IPS-18a (cell line): ENCODE data around the gene ADARB2.

Source experiments
- H3K27ac ChIP-seq: one replicate; pipeline ENCODE4 v1.5.1; 2013; ENCODE audit warnings: low read length
- H3K27me3 ChIP-seq: one replicate; pipeline ENCODE4 v1.6.1; 2013; ENCODE audit warnings: mild to moderate bottlenecking, low read length; ENCODE audit not compliant: control insufficient read depth, insufficient read depth
- H3K36me3 ChIP-seq: one replicate; pipeline ENCODE4 v1.6.1; 2013; ENCODE audit warnings: low read depth, low read length; ENCODE audit not compliant: control insufficient read depth
- H3K4me1 ChIP-seq: one replicate; pipeline ENCODE4 v1.6.1; 2013; ENCODE audit warnings: low read depth, low read length; ENCODE audit not compliant: control insufficient read depth
- H3K4me3 ChIP-seq: one replicate; pipeline ENCODE4 v1.5.1; 2013; ENCODE audit warnings: low read length
- H3K9ac ChIP-seq: one replicate; pipeline ENCODE4 v1.6.1; 2013; ENCODE audit warnings: mild to moderate bottlenecking, low read length, moderate library complexity
- H3K9me3 ChIP-seq: one replicate; pipeline ENCODE4 v1.6.1; 2013; ENCODE audit warnings: low read depth, low read length; ENCODE audit not compliant: control insufficient read depth

Gene ADARB2

DNA sequence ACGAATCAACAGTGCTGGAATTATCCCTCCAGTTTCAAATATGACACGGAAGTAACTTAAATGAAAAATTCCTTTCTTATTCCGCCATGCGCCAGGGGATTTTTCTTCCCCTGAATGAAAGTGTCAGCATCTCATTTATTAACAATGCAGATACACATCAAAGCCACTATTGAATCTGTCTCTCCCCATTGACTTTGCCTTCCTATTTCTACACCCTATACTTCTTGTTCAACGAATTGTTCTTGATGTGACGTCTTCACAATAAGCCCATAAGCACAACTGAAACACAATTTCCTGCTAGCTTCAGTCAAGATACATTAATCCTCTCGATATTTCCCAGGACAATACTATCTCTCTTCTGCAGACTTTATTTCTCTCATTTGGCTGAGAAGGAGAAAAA is 253.5 kb downstream of the ADARB2 start:
- Histone ChIP-seq H3K27me3 (peaks cover 7% of the 10 kb centered on the region), H3K9ac (no peak overlapping the region), H3K36me3 (no peaks in the 10 kb centered on the region), H3K4me3 (peak overlapping the region; percentile 2), H3K9me3 (no peaks in the 10 kb centered on the region), H3K4me1 (peaks cover 16% of the 10 kb centered on the region), H3K27ac (no peak overlapping the region)

GRCh38 chr10:1483246-1483645 is 254.1 kb downstream of the ADARB2 start:
- Histone ChIP-seq H3K9ac (no peak overlapping the region), H3K36me3 (no peaks in the 10 kb centered on the region), H3K27ac (no peak overlapping the region), H3K4me1 (peaks cover 16% of the 10 kb centered on the region), H3K9me3 (no peaks in the 10 kb centered on the region), H3K27me3 (peaks cover 7% of the 10 kb centered on the region), H3K4me3 (peak overlapping the region; percentile 2)

DNA sequence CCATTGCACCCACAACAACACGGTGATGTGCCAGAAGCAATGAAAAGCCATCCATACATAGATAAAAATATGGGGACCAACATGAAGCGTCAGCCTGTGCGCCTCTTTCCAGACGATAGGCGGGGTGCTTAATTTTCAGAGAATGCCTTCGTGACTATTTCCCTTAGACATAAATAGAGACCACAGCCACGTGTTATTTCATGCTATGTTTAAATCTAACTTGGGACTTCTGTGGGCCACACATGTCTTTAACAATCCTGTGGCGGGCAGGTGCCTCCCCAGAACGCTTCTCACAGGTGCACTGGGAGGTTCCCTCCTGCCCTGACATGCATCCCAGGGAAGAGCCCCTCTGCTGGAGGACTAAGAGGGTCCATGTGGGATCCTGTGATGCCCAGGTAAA is 259.7 kb downstream of the ADARB2 start:
- H3K4me3 ChIP-seq: no peak overlapping the region
- H3K36me3 ChIP-seq: no peaks in the 10 kb centered on the region
- H3K9me3 ChIP-seq: no peaks in the 10 kb centered on the region
- no peaks in the 10 kb centered on the region for H3K27me3 ChIP-seq
- H3K27ac ChIP-seq: no peak overlapping the region
- H3K9ac ChIP-seq: no peak overlapping the region
- H3K4me1 ChIP-seq: peaks cover 7% of the 10 kb centered on the region

DNA sequence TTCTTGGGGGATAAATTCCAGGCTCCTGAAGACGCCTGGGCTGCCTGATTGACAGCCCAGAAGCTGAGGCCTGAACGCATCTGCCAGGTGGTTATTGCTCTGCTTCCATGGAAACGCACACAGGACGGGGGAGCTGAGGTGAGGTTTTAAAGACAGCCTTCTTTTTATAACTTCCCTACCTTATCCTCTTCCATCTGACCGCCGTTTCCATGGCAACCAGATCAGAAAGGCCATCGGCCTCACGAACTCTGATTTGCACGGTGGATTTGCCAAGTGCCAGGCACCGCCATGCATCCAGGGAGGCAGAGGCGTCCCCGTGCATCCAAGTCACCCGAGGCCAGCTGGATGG is 260.9 kb downstream of the ADARB2 start:
- Histone ChIP-seq H3K9ac (no peak overlapping the region), H3K4me3 (no peak overlapping the region), H3K9me3 (no peaks in the 10 kb centered on the region), H3K4me1 (peaks cover 7% of the 10 kb centered on the region), H3K36me3 (no peaks in the 10 kb centered on the region), H3K27me3 (no peaks in the 10 kb centered on the region), H3K27ac (no peak overlapping the region)

- no peak overlapping the region for H3K27ac ChIP-seq
- no peak overlapping the region for H3K9ac ChIP-seq
- H3K9me3 ChIP-seq: no peaks in the 10 kb centered on the region
- H3K27me3 ChIP-seq: no peaks in the 10 kb centered on the region
- H3K4me3 ChIP-seq: no peak overlapping the region
- no peaks in the 10 kb centered on the region for H3K36me3 ChIP-seq
- peaks cover 7% of the 10 kb centered on the region for H3K4me1 ChIP-seq
Measured at GRCh38 chr10:1475771-1476454, 261.4 kb downstream of the ADARB2 start.

- peaks cover 7% of the 10 kb centered on the region for H3K4me1 ChIP-seq
- H3K9ac ChIP-seq: no peak overlapping the region
- H3K9me3 ChIP-seq: no peaks in the 10 kb centered on the region
- no peaks in the 10 kb centered on the region for H3K27me3 ChIP-seq
- no peak overlapping the region for H3K4me3 ChIP-seq
- no peaks in the 10 kb centered on the region for H3K36me3 ChIP-seq
- H3K27ac ChIP-seq: no peak overlapping the region
Measured at GRCh38 chr10:1475098-1475591, 262.2 kb downstream of the ADARB2 start.

GRCh38 chr10:1474376-1475097 is 262.8 kb downstream of the ADARB2 start:
- no peaks in the 10 kb centered on the region for H3K27me3 ChIP-seq
- peaks cover 7% of the 10 kb centered on the region for H3K4me1 ChIP-seq
- H3K4me3 ChIP-seq: no peak overlapping the region
- no peaks in the 10 kb centered on the region for H3K9me3 ChIP-seq
- no peak overlapping the region for H3K9ac ChIP-seq
- H3K36me3 ChIP-seq: no peaks in the 10 kb centered on the region
- no peak overlapping the region for H3K27ac ChIP-seq

DNA sequence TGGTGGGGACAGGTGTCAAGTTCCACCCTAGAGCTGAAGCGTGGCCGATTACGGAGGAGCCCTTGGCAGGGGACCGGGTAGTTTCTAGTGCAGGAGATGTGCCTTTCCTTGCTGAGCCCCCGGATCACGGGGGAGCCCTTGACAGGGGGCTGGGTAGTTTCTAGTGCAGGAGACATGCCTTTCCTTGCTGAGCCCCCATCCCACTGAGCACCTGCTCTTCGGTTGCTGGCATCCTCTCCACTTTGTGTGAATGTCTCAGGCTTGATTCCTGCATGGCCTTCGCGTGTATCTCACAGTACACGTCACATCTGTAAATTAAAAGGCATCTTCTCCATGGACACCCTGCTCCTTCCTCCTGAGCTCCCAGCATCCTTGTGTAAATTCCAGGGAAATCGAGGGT is 263.5 kb downstream of the ADARB2 start:
- Histone ChIP-seq H3K4me3 (no peak overlapping the region), H3K4me1 (peaks cover 7% of the 10 kb centered on the region), H3K9me3 (no peaks in the 10 kb centered on the region), H3K9ac (no peak overlapping the region), H3K27ac (no peak overlapping the region), H3K27me3 (no peaks in the 10 kb centered on the region), H3K36me3 (no peaks in the 10 kb centered on the region)

DNA sequence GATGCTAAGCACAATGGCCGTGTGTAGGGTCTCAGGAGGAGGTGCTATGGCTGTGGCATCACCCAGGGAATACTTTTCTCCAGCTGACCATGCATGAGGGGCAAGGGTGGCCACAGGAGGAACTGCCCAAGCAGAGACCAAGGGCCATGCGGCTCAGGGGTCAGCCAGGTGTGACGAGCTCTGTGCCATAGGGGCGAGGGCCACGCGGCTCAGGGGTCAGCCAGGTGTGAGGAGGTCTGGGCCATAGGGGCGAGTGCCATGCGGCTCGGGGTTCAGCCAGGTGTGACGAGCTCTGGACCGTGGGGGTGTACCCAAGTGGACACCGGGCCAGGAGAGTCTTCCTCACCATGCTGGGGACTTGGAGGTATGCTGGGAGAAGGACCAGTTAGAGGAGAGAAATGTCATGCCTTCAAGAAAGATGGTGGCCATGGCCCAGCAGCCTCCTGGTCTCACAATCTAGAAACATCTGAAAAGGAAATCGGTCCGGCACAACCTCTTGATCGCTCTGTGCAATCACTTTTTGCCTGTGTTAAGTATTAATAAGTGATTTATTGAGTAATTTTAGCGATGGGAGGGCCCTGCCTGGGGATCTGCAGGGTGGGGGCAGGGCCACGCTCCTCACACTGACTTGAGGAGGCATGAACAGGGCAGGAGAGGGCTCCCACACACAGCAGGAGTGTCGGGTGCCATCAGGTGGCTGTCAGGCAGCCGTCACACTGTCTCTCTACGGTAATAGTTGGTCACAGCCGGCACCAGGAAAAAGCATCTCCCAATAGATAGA is 265.0 kb downstream of the ADARB2 start:
- Histone ChIP-seq H3K9me3 (no peaks in the 10 kb centered on the region), H3K27ac (no peak overlapping the region), H3K27me3 (no peaks in the 10 kb centered on the region), H3K4me3 (no peak overlapping the region), H3K4me1 (peaks cover 7% of the 10 kb centered on the region), H3K36me3 (no peaks in the 10 kb centered on the region), H3K9ac (no peak overlapping the region)

DNA sequence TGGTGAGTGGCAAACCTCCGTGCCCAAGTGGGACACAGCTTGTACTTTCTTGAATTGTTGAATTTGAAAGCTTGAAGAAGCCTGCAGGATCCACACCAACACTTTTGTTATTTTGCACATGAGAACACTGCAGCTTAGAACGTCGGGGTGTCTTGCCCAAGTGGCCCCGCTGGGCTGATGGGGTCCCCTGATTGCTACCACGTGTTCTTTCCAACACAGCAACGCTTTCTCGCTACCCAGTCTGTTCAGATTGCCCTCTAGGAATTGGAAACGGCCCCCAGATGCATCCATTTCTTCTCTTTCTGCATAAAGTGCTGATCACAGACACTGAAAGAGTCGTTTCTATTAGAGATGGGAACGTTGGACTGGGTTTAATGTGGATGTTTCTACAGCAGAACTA is 268.5 kb downstream of the ADARB2 start:
- no peaks in the 10 kb centered on the region for H3K4me1 ChIP-seq
- no peak overlapping the region for H3K27ac ChIP-seq
- no peaks in the 10 kb centered on the region for H3K9me3 ChIP-seq
- H3K36me3 ChIP-seq: no peaks in the 10 kb centered on the region
- H3K4me3 ChIP-seq: no peak overlapping the region
- no peaks in the 10 kb centered on the region for H3K27me3 ChIP-seq
- H3K9ac ChIP-seq: no peak overlapping the region

GRCh38 chr10:1467334-1468076 is 269.8 kb downstream of the ADARB2 start:
- no peaks in the 10 kb centered on the region for H3K27me3 ChIP-seq
- no peaks in the 10 kb centered on the region for H3K9me3 ChIP-seq
- H3K36me3 ChIP-seq: no peaks in the 10 kb centered on the region
- H3K4me1 ChIP-seq: no peaks in the 10 kb centered on the region
- H3K4me3 ChIP-seq: no peak overlapping the region
- H3K9ac ChIP-seq: no peak overlapping the region
- H3K27ac ChIP-seq: no peak overlapping the region
